Endothelial cell of umbilical vein (primary cell): ENCODE results near the gene LIPE. TPM values are rescaled to one million over a fixed set of nuclear protein-coding genes. Genes with fewer than 3 reads are reported as not detected.

ENCODE experiments used
- BruUV-seq: library from RNA; stranded (reverse); fragments of 400-500 nt; replicated peaks from 2 replicates; lab custom pipeline; 2021; lab: Mats Ljungman, UMichigan
- CTCF ChIA-PET: fragments of 300-600, 350-600 bp; sonication (Branson Sonifier 250); formaldehyde crosslinking; loops from one replicate; lab custom pipeline; 2021; ENCODE audit warnings: antibody characterized with exemption, inconsistent platforms; lab: Charles Lee
- POLR2A ChIA-PET: fragments of 300-600, 350-600 bp; sonication (Branson Sonifier 250); formaldehyde crosslinking; loops from one replicate; lab custom pipeline; 2021; ENCODE audit warnings: antibody characterized with exemption, inconsistent platforms; lab: Charles Lee
- DNase-seq: peaks from one replicate; pipeline ENCODE4 v3.0.0-alpha.2; 2011; ENCODE audit warnings: low read depth, low spot score
- FAIRE-seq: peaks from 2 replicates; lab custom pipeline; 2011; peaks lifted over from hg19 to GRCh38; lab: Jason Lieb, UNC
- H2AFZ ChIP-seq: 2 replicates; pipeline ENCODE4 v1.6.0; 2012; ENCODE audit warnings: low read depth, low read length, control low read depth, inconsistent platforms
- H3K27ac ChIP-seq: 2 replicates; pipeline ENCODE4 v1.5.1; 2011; ENCODE audit warnings: low read depth, mild to moderate bottlenecking, control low read depth, low read length, moderate library complexity; ENCODE audit not compliant: insufficient read depth
- H3K27me3 ChIP-seq, 2 experiments: 2 replicates each; pipeline versions ENCODE4 v1.6.0 to v1.6.1; 2011; ENCODE audit warnings: low read length in 2 of 2, mixed read lengths in 1 of 2; ENCODE audit not compliant: control insufficient read depth in 2 of 2, insufficient read depth in 2 of 2
- H3K36me3 ChIP-seq, 2 experiments: 2 replicates in 1 of 2; 3 replicates in 1 of 2; pipeline ENCODE4 v1.5.1; 2011; ENCODE audit warnings: low read length in 2 of 2, mild to moderate bottlenecking in 1 of 2, moderate library complexity in 1 of 2; ENCODE audit not compliant: control insufficient read depth in 2 of 2, insufficient read depth in 2 of 2; ENCODE audit errors: extremely low read depth in 1 of 2
- H3K4me1 ChIP-seq: 3 replicates; pipeline ENCODE4 v1.5.1; 2011; ENCODE audit warnings: mild to moderate bottlenecking, low read length; ENCODE audit not compliant: control insufficient read depth, insufficient read depth; ENCODE audit errors: extremely low read depth
- H3K4me2 ChIP-seq: 2 replicates; pipeline ENCODE4 v1.6.1; 2011; ENCODE audit warnings: low read length, control low read depth, mixed read lengths; ENCODE audit not compliant: insufficient read depth
- H3K4me3 ChIP-seq, 3 experiments: fragments of 200-600 bp in 1 of 3; sonication (generic), shearing (Covaris generic) in 1 of 3; replicated peaks in 1 of 3; 2 replicates each; pipeline ENCODE4 v1.5.1; 2011 to 2016; ENCODE audit warnings: control low read depth in 3 of 3, low read length in 3 of 3, mild to moderate bottlenecking in 2 of 3, inconsistent platforms in 1 of 3, low read depth in 1 of 3, moderate library complexity in 1 of 3; ENCODE audit not compliant: insufficient read depth in 1 of 3
- H3K79me2 ChIP-seq: 2 replicates; pipeline ENCODE4 v1.6.0; 2012; ENCODE audit warnings: low read length, inconsistent platforms; ENCODE audit not compliant: control insufficient read depth, insufficient read depth
- H3K9ac ChIP-seq: replicated peaks from 2 replicates; pipeline ENCODE3; 2011; ENCODE audit warnings: low read length, control low read depth; ENCODE audit not compliant: insufficient read depth; ENCODE audit errors: extremely low read depth
- H3K9me1 ChIP-seq: replicated peaks from 3 replicates; pipeline ENCODE4 v1.6.0; 2011; ENCODE audit warnings: mild to moderate bottlenecking, low read length; ENCODE audit not compliant: control insufficient read depth, insufficient read depth; ENCODE audit errors: extremely low read depth
- H3K9me3 ChIP-seq: replicated peaks from 2 replicates; pipeline ENCODE4 v1.5.1; 2012; ENCODE audit warnings: low read length, inconsistent platforms; ENCODE audit not compliant: control insufficient read depth, insufficient read depth
- H4K20me1 ChIP-seq: replicated peaks from 2 replicates; pipeline ENCODE3; 2011; ENCODE audit warnings: mild to moderate bottlenecking, low read length; ENCODE audit not compliant: control insufficient read depth, insufficient read depth; ENCODE audit errors: extremely low read depth
- CTCF ChIP-seq, 2 donors: IDR thresholded peaks; 1 replicate in 1 of 2; 2 replicates in 1 of 2; pipeline ENCODE4 v1.5.1; 2011; ENCODE audit warnings: low read length in 2 of 2, mild to moderate bottlenecking in 2 of 2, moderate library complexity in 2 of 2, control low read depth in 1 of 2, inconsistent platforms in 1 of 2, low read depth in 1 of 2; ENCODE audit not compliant: insufficient read depth in 1 of 2; ENCODE audit errors: extremely low read depth in 1 of 2
- EZH2 ChIP-seq: IDR thresholded peaks from 2 replicates; pipeline ENCODE4 v1.6.1; 2012; ENCODE audit warnings: borderline replicate concordance, low read depth, mild to moderate bottlenecking, moderate library complexity, low read length, inconsistent platforms; ENCODE audit not compliant: severe bottlenecking
- GATA2 ChIP-seq: IDR thresholded peaks from 2 replicates; pipeline ENCODE4 v1.7.0; 2011; ENCODE audit warnings: low read depth, mild to moderate bottlenecking, moderate library complexity, mixed read lengths, low read length; ENCODE audit not compliant: insufficient read length, insufficient read depth
- POLR2AphosphoS5 ChIP-seq: IDR thresholded peaks from 2 replicates; pipeline ENCODE4 v1.6.1; 2012; ENCODE audit warnings: low read depth, mild to moderate bottlenecking, control low read depth, low read length, moderate library complexity; ENCODE audit not compliant: insufficient read depth
- dilution Hi-C: fragments of 300-500 bp; cut with MboI; formaldehyde crosslinking; loops from one replicate; pipeline ENCODE4 v1.15.0; 2019; ENCODE audit warnings: low sequenced_read_pairs; ENCODE audit not compliant: extremely low pct_ligation_motif_present
- intact Hi-C: fragments of 100-400 bp; cut with micrococcal nuclease; formaldehyde crosslinking; loops from one replicate; pipeline ENCODE4 v1.10.0; 2022
- polyA plus RNA-seq, 4 experiments: library from polyadenylated mRNA; depleted of rRNA in 3 of 4; stranded (reverse) in 3 of 4; unstranded in 1 of 4; fragments of >200 nt; gene quantifications; 2 replicates each; pipeline versions ENCODE4 v1.2.1 to v1.2.3, GENCODE V29; 2011 to 2012; ENCODE audit warnings: missing spikeins in 1 of 4
- total RNA-seq: library from RNA; stranded (reverse); gene quantifications from 2 replicates; pipeline ENCODE4 v1.2.3, GENCODE V29; 2021

LIPE gene
- total and polyA plus RNA-seq, 2 donors (not counting 3 experiments of a cell fraction or from before 2014, with no cell fraction given): 3.8 to 13.5 TPM

- Histone ChIP-seq H4K20me1 (no peaks in the 10 kb centered on the region), H3K27me3 (peaks cover 12 to 20% of the 10 kb centered on the region in 2 experiments), H3K4me2 (peak overlapping the region; percentile 74), H3K27ac (no peak overlapping the region), H3K9ac (peak overlapping the region; percentile 4), H3K79me2 (no peaks in the 10 kb centered on the region), H3K9me1 (no peaks in the 10 kb centered on the region), H3K4me3 (peak overlapping the region in 2 of 3 experiments; percentile 10 to 23), H3K4me1 (peaks cover 3% of the 10 kb centered on the region), H3K9me3 (no peaks in the 10 kb centered on the region), H2AFZ (peak overlapping the region; percentile 95), H3K36me3 (no peaks in the 10 kb centered on the region)
- CTCF ChIA-PET: interaction anchor here (0.6 to 1.6 kb wide), 4 partner anchors 8 to 33 kb away, joined by 3 read pairs; no protein-coding TSS in a partner anchor
- TF ChIP-seq POLR2AphosphoS5: no peak
- peak; percentile 39 to 54 for TF ChIP-seq CTCF (IDR thresholded peaks at IDR 0.05; ENCODE audit: extremely low read depth in 1 of 2, insufficient read depth in 1 of 2, low read depth in 1 of 2, low read length in 2 of 2)
- DNase-seq: peak; percentile 41
- intact Hi-C loops: loop anchor here (1.0 kb wide), 2 partner anchors 14 to 46 kb away; no protein-coding TSS in a partner anchor
- POLR2A ChIA-PET: interaction anchor here (0.7 to 1.4 kb wide), 3 partner anchors 10 to 211 kb away, joined by 3 to 5 read pairs (median 4); no protein-coding TSS in a partner anchor
- BruUV-seq: no TSS peak
- FAIRE-seq: peak; percentile 66
- dilution Hi-C loops: no loop called here
Observed at GRCh38 chr19:42386974-42387707, 40.0 kb downstream of the LIPE start.

- Histone ChIP-seq H3K36me3 (peaks cover 0 to 2% of the 10 kb centered on the region in 2 experiments), H3K9me1 (no peaks in the 10 kb centered on the region), H3K9me3 (no peaks in the 10 kb centered on the region), H3K27ac (no peak overlapping the region), H2AFZ (no peak overlapping the region), H4K20me1 (no peaks in the 10 kb centered on the region), H3K79me2 (no peaks in the 10 kb centered on the region), H3K4me2 (no peak overlapping the region), H3K4me1 (no peaks in the 10 kb centered on the region), H3K9ac (no peak overlapping the region), H3K4me3 (no peak overlapping the region), H3K27me3 (no peaks in the 10 kb centered on the region)
- ChIA-PET CTCF (interaction anchor here (0.8 kb wide), 1 partner anchor 135 kb away, joined by 3 read pairs; no protein-coding TSS in a partner anchor), POLR2A (no interaction called here)
- DNase-seq: no peak
- intact Hi-C loops: no loop called here
- BruUV-seq: no TSS peak
- TF ChIP-seq GATA2 (no peak), EZH2 (no peak), CTCF (IDR thresholded peaks at IDR 0.05; ENCODE audit: extremely low read depth in 1 of 2, insufficient read depth in 1 of 2, low read depth in 1 of 2, low read length in 2 of 2) (no peak), POLR2AphosphoS5 (no peak)
- FAIRE-seq: no peak
- dilution Hi-C loops: no loop called here
Observed at GRCh38 chr19:42380155-42380554, 47.0 kb downstream of the LIPE start.
